ENCODE results near the gene RUFY4.

DNA sequence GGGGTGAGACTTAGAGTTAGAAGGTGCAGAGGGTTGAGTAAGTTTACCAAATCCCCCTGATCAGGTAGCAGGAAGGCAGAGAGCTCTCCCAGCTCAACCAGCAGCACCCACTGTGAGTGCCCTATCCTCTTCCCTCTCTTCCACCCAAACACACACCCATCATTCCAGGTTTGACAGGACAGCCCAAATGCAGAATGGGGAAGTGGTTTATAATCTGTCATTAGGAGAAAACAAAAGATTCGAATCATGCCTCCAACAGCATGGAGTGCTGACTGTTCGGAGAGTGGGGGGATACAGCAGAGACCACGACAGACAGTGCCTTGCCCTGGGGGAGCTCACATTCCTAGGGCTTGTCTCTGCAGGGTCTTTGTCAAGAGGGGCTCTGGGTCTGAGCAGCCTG, 68.5 kb downstream of the RUFY4 start:
- TF ChIP-seq, protein P1, sequence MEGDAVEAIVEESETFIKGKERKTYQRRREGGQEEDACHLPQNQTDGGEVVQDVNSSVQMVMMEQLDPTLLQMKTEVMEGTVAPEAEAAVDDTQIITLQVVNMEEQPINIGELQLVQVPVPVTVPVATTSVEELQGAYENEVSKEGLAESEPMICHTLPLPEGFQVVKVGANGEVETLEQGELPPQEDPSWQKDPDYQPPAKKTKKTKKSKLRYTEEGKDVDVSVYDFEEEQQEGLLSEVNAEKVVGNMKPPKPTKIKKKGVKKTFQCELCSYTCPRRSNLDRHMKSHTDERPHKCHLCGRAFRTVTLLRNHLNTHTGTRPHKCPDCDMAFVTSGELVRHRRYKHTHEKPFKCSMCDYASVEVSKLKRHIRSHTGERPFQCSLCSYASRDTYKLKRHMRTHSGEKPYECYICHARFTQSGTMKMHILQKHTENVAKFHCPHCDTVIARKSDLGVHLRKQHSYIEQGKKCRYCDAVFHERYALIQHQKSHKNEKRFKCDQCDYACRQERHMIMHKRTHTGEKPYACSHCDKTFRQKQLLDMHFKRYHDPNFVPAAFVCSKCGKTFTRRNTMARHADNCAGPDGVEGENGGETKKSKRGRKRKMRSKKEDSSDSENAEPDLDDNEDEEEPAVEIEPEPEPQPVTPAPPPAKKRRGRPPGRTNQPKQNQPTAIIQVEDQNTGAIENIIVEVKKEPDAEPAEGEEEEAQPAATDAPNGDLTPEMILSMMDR (IDR thresholded peaks at IDR 0.05): no peak
- no peak for TF ChIP-seq ZFX (IDR thresholded peaks at IDR 0.05; ENCODE audit: borderline replicate concordance)

All from 22Rv1 (cell line).